IgD-negative memory B cell (primary cell): ENCODE measurements around the gene ARL10. TPM values are rescaled to one million over a fixed set of nuclear protein-coding genes. Genes with fewer than 3 reads are reported as not detected.

Experiments
- H3K27ac Mint-ChIP-seq, 3 donors: one replicate each; pipeline ENCODE4 v1.8.0; 2020 to 2022; ENCODE audit warnings: mild to moderate bottlenecking in 3 of 3, mixed read lengths in 3 of 3, moderate library complexity in 1 of 3
- H3K27me3 Mint-ChIP-seq: one replicate; pipeline ENCODE4 v1.8.0; 2021; ENCODE audit warnings: mixed read lengths
- H3K36me3 Mint-ChIP-seq: one replicate; pipeline ENCODE4 v1.8.0; 2020; ENCODE audit warnings: mild to moderate bottlenecking, mixed read lengths
- H3K4me1 Mint-ChIP-seq, 3 donors: one replicate each; pipeline ENCODE4 v1.8.0; 2020 to 2022; ENCODE audit warnings: mixed read lengths in 3 of 3, mild to moderate bottlenecking in 1 of 3
- H3K4me3 Mint-ChIP-seq, 4 donors: one replicate each; pipeline ENCODE4 v1.8.0; 2020 to 2022; ENCODE audit warnings: mild to moderate bottlenecking in 4 of 4, mixed read lengths in 4 of 4, moderate library complexity in 3 of 4
- H3K9me3 Mint-ChIP-seq, 3 donors: one replicate each; pipeline ENCODE4 v1.8.0; 2020 to 2021; ENCODE audit warnings: mixed read lengths in 3 of 3, mild to moderate bottlenecking in 1 of 3
- polyA plus RNA-seq: library from polyadenylated mRNA; unstranded; fragments of 300-500 nt; fragmentation: Illumina TruSeq; gene quantifications from one replicate; pipeline ENCODE4 v1.2.3, GENCODE V29; 2021

ARL10 gene
- polyA plus RNA-seq, 1 donor from 2014 or later = 1.3 TPM

- H3K36me3 Mint-ChIP-seq = no peaks in the 10 kb centered on the region
- no peaks in the 10 kb centered on the region for H3K27me3 Mint-ChIP-seq
- peaks cover 7 to 26% (median 21%) of the 10 kb centered on the region in 3 donors for H3K4me1 Mint-ChIP-seq
- no peak overlapping the region for H3K27ac Mint-ChIP-seq
- H3K4me3 Mint-ChIP-seq = peak overlapping the region in 1 of 4 donors; percentile 40
- no peaks in the 10 kb centered on the region for H3K9me3 Mint-ChIP-seq
These were observed 9.7 kb upstream of the ARL10 start for GRCh38 chr5:176355400-176356178.

GRCh38 chr5:176356179-176356566, 9.1 kb upstream of the ARL10 start:
- no peaks in the 10 kb centered on the region for H3K9me3 Mint-ChIP-seq
- H3K4me3 Mint-ChIP-seq = peak overlapping the region in 1 of 4 donors; percentile 40
- no peak overlapping the region for H3K27ac Mint-ChIP-seq
- H3K36me3 Mint-ChIP-seq = no peaks in the 10 kb centered on the region
- peaks cover 7 to 29% (median 26%) of the 10 kb centered on the region in 3 donors for H3K4me1 Mint-ChIP-seq
- H3K27me3 Mint-ChIP-seq = no peaks in the 10 kb centered on the region

GRCh38 chr5:176359658-176360057, 5.6 kb upstream of the ARL10 start:
- H3K9me3 Mint-ChIP-seq = no peaks in the 10 kb centered on the region
- H3K27ac Mint-ChIP-seq = peak overlapping the region in 1 of 3 donors; percentile 63
- no peaks in the 10 kb centered on the region for H3K36me3 Mint-ChIP-seq
- peak overlapping the region; percentile 71 to 94 (median 84) for H3K4me3 Mint-ChIP-seq
- peaks cover 12 to 35% (median 28%) of the 10 kb centered on the region in 3 donors for H3K4me1 Mint-ChIP-seq
- no peaks in the 10 kb centered on the region for H3K27me3 Mint-ChIP-seq

- Mint-ChIP-seq H3K4me1 (peaks cover 12 to 31% (median 28%) of the 10 kb centered on the region in 3 donors), H3K9me3 (no peaks in the 10 kb centered on the region), H3K27ac (peak overlapping the region; percentile 83 to 97 (median 97)), H3K4me3 (peak overlapping the region; percentile 91 to 99 (median 99)), H3K36me3 (no peaks in the 10 kb centered on the region), H3K27me3 (no peaks in the 10 kb centered on the region)
These were observed 4.3 kb upstream of the ARL10 start for GRCh38 chr5:176360894-176361436.

GRCh38 chr5:176361437-176362232, 3.7 kb upstream of the ARL10 start, which contains the start of gene KIAA1191:
Gene KIAA1191 (minus strand): TSS chr5:176361764. CDS start chr5:176359508, 2,256 bp downstream.
- H3K4me3 Mint-ChIP-seq = peak within 1 kb of the TSS; percentile 91 to 99 (median 99)
- peak within 1 kb of the TSS; percentile 83 to 97 (median 97) for H3K27ac Mint-ChIP-seq
- H3K9me3 Mint-ChIP-seq = no peaks in the 10 kb centered on the region
- H3K36me3 Mint-ChIP-seq = no peaks in the 10 kb centered on the region
- H3K27me3 Mint-ChIP-seq = no peaks in the 10 kb centered on the region
- peaks cover 13 to 31% (median 30%) of the 10 kb centered on the region in 3 donors for H3K4me1 Mint-ChIP-seq

GRCh38 chr5:176362233-176362490, 3.1 kb upstream of the ARL10 start:
- Mint-ChIP-seq H3K27me3 (no peaks in the 10 kb centered on the region), H3K9me3 (no peaks in the 10 kb centered on the region), H3K4me1 (peaks cover 14 to 31% (median 31%) of the 10 kb centered on the region in 3 donors), H3K4me3 (peak overlapping the region; percentile 91 to 99 (median 99)), H3K36me3 (no peaks in the 10 kb centered on the region), H3K27ac (peak overlapping the region; percentile 83 to 97 (median 97))

- peaks cover 5% of the 10 kb centered on the region for H3K36me3 Mint-ChIP-seq
- no peaks in the 10 kb centered on the region for H3K27me3 Mint-ChIP-seq
- peaks cover 10 to 19% (median 19%) of the 10 kb centered on the region in 3 donors for H3K4me1 Mint-ChIP-seq
- no peak overlapping the region for H3K27ac Mint-ChIP-seq
- H3K4me3 Mint-ChIP-seq = peak overlapping the region; percentile 80 to 94 (median 86)
- no peaks in the 10 kb centered on the region for H3K9me3 Mint-ChIP-seq
These were observed 429 bp upstream of the ARL10 start for GRCh38 chr5:176364765-176365350.

- Mint-ChIP-seq H3K36me3 (peaks cover 5% of the 10 kb centered on the region), H3K27me3 (no peaks in the 10 kb centered on the region), H3K4me1 (peaks cover 10 to 16% (median 13%) of the 10 kb centered on the region in 3 donors), H3K4me3 (peak overlapping the region; percentile 73 to 89 (median 82)), H3K27ac (peak overlapping the region in 1 of 3 donors; percentile 23), H3K9me3 (no peaks in the 10 kb centered on the region)
These were observed 1.1 kb downstream of the ARL10 start for GRCh38 chr5:176366232-176366894.

GRCh38 chr5:176368726-176369125, 3.4 kb downstream of the ARL10 start:
- H3K4me1 Mint-ChIP-seq = peaks cover 6 to 12% (median 8%) of the 10 kb centered on the region in 3 donors
- peak overlapping the region in 1 of 4 donors; percentile 38 for H3K4me3 Mint-ChIP-seq
- no peaks in the 10 kb centered on the region for H3K27me3 Mint-ChIP-seq
- no peak overlapping the region for H3K27ac Mint-ChIP-seq
- peaks cover 5% of the 10 kb centered on the region for H3K36me3 Mint-ChIP-seq
- no peaks in the 10 kb centered on the region for H3K9me3 Mint-ChIP-seq

- H3K4me1 Mint-ChIP-seq = peaks cover 6 to 9% (median 8%) of the 10 kb centered on the region in 3 donors
These were observed 4.8 kb downstream of the ARL10 start for GRCh38 chr5:176369934-176370711.

GRCh38 chr5:176371621-176372539, 6.6 kb downstream of the ARL10 start:
- H3K4me3 Mint-ChIP-seq = no peak overlapping the region
- peaks cover 6% of the 10 kb centered on the region in 3 donors for H3K4me1 Mint-ChIP-seq
- H3K27ac Mint-ChIP-seq = no peak overlapping the region
- no peaks in the 10 kb centered on the region for H3K9me3 Mint-ChIP-seq
- no peaks in the 10 kb centered on the region for H3K27me3 Mint-ChIP-seq
- peaks cover 5% of the 10 kb centered on the region for H3K36me3 Mint-ChIP-seq

More at GRCh38 chr5:176369934-176370711, 4.8 kb downstream of the ARL10 start:
- H3K36me3 Mint-ChIP-seq = peaks cover 5% of the 10 kb centered on the region
- no peaks in the 10 kb centered on the region for H3K27me3 Mint-ChIP-seq
- H3K4me3 Mint-ChIP-seq = peak overlapping the region in 1 of 4 donors; percentile 38
- H3K27ac Mint-ChIP-seq = no peak overlapping the region
- no peaks in the 10 kb centered on the region for H3K9me3 Mint-ChIP-seq

GRCh38 chr5:176373100-176373818, 8.0 kb downstream of the ARL10 start:
- H3K4me1 Mint-ChIP-seq = peaks cover 4 to 6% (median 6%) of the 10 kb centered on the region in 3 donors
- no peaks in the 10 kb centered on the region for H3K9me3 Mint-ChIP-seq
- no peaks in the 10 kb centered on the region for H3K36me3 Mint-ChIP-seq
- H3K27me3 Mint-ChIP-seq = no peaks in the 10 kb centered on the region
- peak overlapping the region in 2 of 4 donors; percentile 4 to 39 for H3K4me3 Mint-ChIP-seq
- peak overlapping the region in 2 of 3 donors; percentile 43 to 46 for H3K27ac Mint-ChIP-seq
